HEK293T (cell line): ENCODE measurements around the gene MKX.

Experiments used
- BHLHE40 ChIP-seq: fragments of 450-650 bp; IDR thresholded peaks from 2 replicates; pipeline ENCODE4 v1.6.1; 2016; ENCODE audit warnings: mild to moderate bottlenecking, moderate library complexity, borderline replicate concordance
- ELF4 ChIP-seq: fragments of 450-650 bp; IDR thresholded peaks from 2 replicates; pipeline ENCODE4 v1.6.1; 2017; ENCODE audit warnings: antibody characterized with exemption
- FOXA1 ChIP-seq: fragments of 450-650 bp; IDR thresholded peaks from 2 replicates; pipeline ENCODE4 v1.6.1; 2016; ENCODE audit warnings: mild to moderate bottlenecking
- FOXK2 ChIP-seq: fragments of 450-650 bp; IDR thresholded peaks from 2 replicates; pipeline ENCODE4 v1.6.1; 2016; ENCODE audit warnings: mild to moderate bottlenecking
- LEF1 ChIP-seq: fragments of 450-650 bp; IDR thresholded peaks from 2 replicates; pipeline ENCODE4 v1.6.1; 2017; ENCODE audit warnings: mild to moderate bottlenecking, borderline replicate concordance
- PKNOX1 ChIP-seq: fragments of 450-650 bp; IDR thresholded peaks from 2 replicates; pipeline ENCODE4 v1.6.1; 2016
- SP1 ChIP-seq: fragments of 450-650 bp; IDR thresholded peaks from 2 replicates; pipeline ENCODE4 v1.6.1; 2017
- ZNF384 ChIP-seq: fragments of 450-650 bp; IDR thresholded peaks from 2 replicates; pipeline ENCODE4 v1.6.1; 2016

DNA sequence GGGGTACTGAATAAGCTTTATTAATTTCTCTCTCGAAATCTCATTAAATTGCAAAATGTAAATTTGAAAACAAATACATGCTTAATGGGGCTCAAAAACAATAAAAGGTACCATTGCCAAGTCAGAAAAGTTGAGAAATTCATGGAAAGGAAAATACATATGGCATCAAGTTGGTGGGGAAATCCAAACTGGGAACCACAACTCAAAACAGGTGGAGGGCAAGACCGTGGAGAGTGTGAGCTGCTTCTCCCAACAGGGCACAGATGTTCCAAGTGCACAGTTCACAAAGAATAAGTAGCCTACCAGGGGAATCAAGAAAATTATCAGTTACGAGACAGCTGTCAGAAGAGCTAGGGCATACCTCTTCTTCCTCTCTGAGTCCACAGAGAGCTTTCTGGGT, 26.6 kb downstream of the MKX start:
- TF ChIP-seq ZNF384 = no peak
- no peak for TF ChIP-seq BHLHE40
- no peak for TF ChIP-seq FOXA1
- TF ChIP-seq PKNOX1 = no peak
- no peak for TF ChIP-seq FOXK2
- TF ChIP-seq LEF1 = no peak
- no peak for TF ChIP-seq ELF4
- no peak for TF ChIP-seq SP1
